ENCODE results near the gene DYNC1I1. TPM values are rescaled to one million over a fixed set of nuclear protein-coding genes. Genes with fewer than 3 reads are reported as not detected.

The DYNC1I1 gene
- total and polyA plus RNA-seq, 2 experiments from 2014 or later, result 1.4 to 4.1 TPM

- ATAC-seq (no peak), DNase-seq (ENCODE audit: low spot score) (no peak)
- no peak overlapping the region for H2AFZ ChIP-seq
- Mint-ChIP-seq H3K36me3 (ENCODE audit: low read depth) (no peaks in the 10 kb centered on the region), H3K9me3 (no peaks in the 10 kb centered on the region), H3K27me3 (ENCODE audit: insufficient read depth, low read depth, poor library complexity) (no peaks in the 10 kb centered on the region), H3K4me3 (no peak overlapping the region), H3K27ac (no peak overlapping the region), H3K4me1 (no peaks in the 10 kb centered on the region)
- no peaks in the 10 kb centered on the region for H3F3A ChIP-seq (replicated peaks; ENCODE audit: low read depth)
- H3K79me2 ChIP-seq (replicated peaks; ENCODE audit: insufficient read depth), result no peaks in the 10 kb centered on the region
- H3K36me3 ChIP-seq (ENCODE audit: insufficient read depth), result no peaks in the 10 kb centered on the region
- no peak for TF ChIP-seq EZH2phosphoT487 (IDR thresholded peaks at IDR 0.05; ENCODE audit: unreplicated experiment)
- TF ChIP-seq JUNB (IDR thresholded peaks at IDR 0.05; ENCODE audit: unreplicated experiment), result no peak
- TF ChIP-seq, protein P1, sequence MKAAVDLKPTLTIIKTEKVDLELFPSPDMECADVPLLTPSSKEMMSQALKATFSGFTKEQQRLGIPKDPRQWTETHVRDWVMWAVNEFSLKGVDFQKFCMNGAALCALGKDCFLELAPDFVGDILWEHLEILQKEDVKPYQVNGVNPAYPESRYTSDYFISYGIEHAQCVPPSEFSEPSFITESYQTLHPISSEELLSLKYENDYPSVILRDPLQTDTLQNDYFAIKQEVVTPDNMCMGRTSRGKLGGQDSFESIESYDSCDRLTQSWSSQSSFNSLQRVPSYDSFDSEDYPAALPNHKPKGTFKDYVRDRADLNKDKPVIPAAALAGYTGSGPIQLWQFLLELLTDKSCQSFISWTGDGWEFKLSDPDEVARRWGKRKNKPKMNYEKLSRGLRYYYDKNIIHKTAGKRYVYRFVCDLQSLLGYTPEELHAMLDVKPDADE (IDR thresholded peaks at IDR 0.05), result no peak
- TF ChIP-seq CTCF (conservative IDR thresholded peaks at IDR 0.05; ENCODE audit: low read depth in 2 of 2), result no peak
- TF ChIP-seq REST (IDR thresholded peaks at IDR 0.05; ENCODE audit: unreplicated experiment), result no peak
- TF ChIP-seq EZH2 (IDR thresholded peaks at IDR 0.05; ENCODE audit: low read depth, unreplicated experiment), result no peak
- TF ChIP-seq STAT1 (IDR thresholded peaks at IDR 0.05; ENCODE audit: unreplicated experiment), result no peak
- no peak for TF ChIP-seq NANOG (IDR thresholded peaks at IDR 0.05; ENCODE audit: borderline replicate concordance)
- no peak overlapping the region for H3K27ac ChIP-seq (ENCODE audit: low read depth)
- no peak overlapping the region for H3K4me2 ChIP-seq
- H3K4me1 ChIP-seq (ENCODE audit: insufficient read depth), result no peaks in the 10 kb centered on the region
- H3K9me2 ChIP-seq (ENCODE audit: insufficient read depth), result no peaks in the 10 kb centered on the region
- H3K27me3 ChIP-seq (ENCODE audit: insufficient read depth), result no peaks in the 10 kb centered on the region
- no peak overlapping the region for H3K4me3 ChIP-seq
- H4K20me1 ChIP-seq (replicated peaks; ENCODE audit: insufficient read depth), result no peaks in the 10 kb centered on the region
Observed at GRCh38 chr7:96052289-96052688, 279.9 kb downstream of the DYNC1I1 start.

- Mint-ChIP-seq H3K27me3 (ENCODE audit: insufficient read depth, low read depth, poor library complexity) (no peaks in the 10 kb centered on the region), H3K36me3 (ENCODE audit: low read depth) (no peaks in the 10 kb centered on the region), H3K9me3 (no peaks in the 10 kb centered on the region), H3K27ac (no peak overlapping the region), H3K4me3 (no peak overlapping the region), H3K4me1 (no peaks in the 10 kb centered on the region)
- Histone ChIP-seq H3K27me3 (ENCODE audit: insufficient read depth) (no peaks in the 10 kb centered on the region), H3F3A (replicated peaks; ENCODE audit: low read depth) (no peaks in the 10 kb centered on the region), H3K27ac (ENCODE audit: low read depth) (no peak overlapping the region), H3K9me2 (ENCODE audit: insufficient read depth) (no peaks in the 10 kb centered on the region), H3K4me1 (ENCODE audit: insufficient read depth) (no peaks in the 10 kb centered on the region), H3K4me2 (no peak overlapping the region), H4K20me1 (replicated peaks; ENCODE audit: insufficient read depth) (no peaks in the 10 kb centered on the region), H3K4me3 (no peak overlapping the region), H2AFZ (no peak overlapping the region), H3K36me3 (ENCODE audit: insufficient read depth) (no peaks in the 10 kb centered on the region), H3K79me2 (replicated peaks; ENCODE audit: insufficient read depth) (no peaks in the 10 kb centered on the region)
- DNase-seq (ENCODE audit: low spot score) (no peak), ATAC-seq (no peak)
- TF ChIP-seq EZH2phosphoT487 (IDR thresholded peaks at IDR 0.05; ENCODE audit: unreplicated experiment), result no peak
- TF ChIP-seq, protein P1 (IDR thresholded peaks at IDR 0.05), result no peak
- TF ChIP-seq ZNF114 (CRISPR knock-in tag; IDR thresholded peaks at IDR 0.05), result no peak
- no peak for TF ChIP-seq STAT1 (IDR thresholded peaks at IDR 0.05; ENCODE audit: unreplicated experiment)
- no peak for TF ChIP-seq CTCF (conservative IDR thresholded peaks at IDR 0.05; ENCODE audit: low read depth in 2 of 2)
Observed at GRCh38 chr7:96052860-96053470, 280.6 kb downstream of the DYNC1I1 start.

Data from GM23338 (cell line).